ENCODE results near the gene FCSK.
A peak's percentile ranks its signal among the peaks of the same experiment; 100 is the strongest.
"Not testable (repeated sequence)": the region's sequence is repeated elsewhere in the genome, so short reads cannot be mapped to it uniquely, and the experiment has no call there.

FCSK gene

DNA sequence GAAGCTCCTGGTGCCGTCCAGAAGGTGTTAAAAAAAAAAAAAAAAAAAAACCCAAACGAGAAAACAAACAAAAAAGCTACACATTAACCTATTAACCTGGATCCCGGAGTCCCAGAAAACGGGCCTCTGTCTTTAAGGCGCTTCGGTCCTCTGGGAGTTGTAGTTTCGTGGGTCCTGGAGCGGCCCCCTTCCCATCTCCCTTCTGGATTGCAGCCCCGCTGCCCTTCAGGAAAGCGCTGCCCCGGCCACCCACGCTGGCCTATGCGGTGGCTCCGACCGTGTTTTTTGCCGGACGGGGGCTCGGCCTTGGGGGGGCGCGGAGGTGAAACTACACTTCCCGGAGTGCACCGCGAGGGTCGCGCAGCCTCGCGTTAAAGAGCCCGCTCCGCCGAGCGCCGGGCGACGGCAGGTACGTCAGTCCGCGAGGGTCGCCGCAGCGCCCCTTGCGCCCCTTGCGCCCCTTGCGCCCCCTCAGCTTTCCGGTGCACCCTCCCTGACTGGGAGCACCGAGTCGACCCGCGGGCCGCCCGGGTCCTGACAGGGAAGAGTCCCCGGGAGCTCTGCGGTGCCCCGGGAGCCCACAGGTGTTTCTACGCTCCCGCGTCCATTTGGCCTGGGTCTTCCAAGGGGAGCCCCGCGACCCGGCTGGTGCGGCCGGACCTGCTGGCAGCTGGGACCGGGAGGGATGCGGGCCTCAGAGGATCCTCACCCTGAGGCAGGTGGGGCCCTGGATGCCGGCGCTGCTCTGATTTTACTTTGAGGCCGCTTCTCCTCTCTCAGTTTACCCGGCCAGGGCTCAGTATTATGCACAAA is at the start of gene FCSK:
Gene FCSK, plus strand, starts transcription at position 374 of the 813 bp plus-strand sequence. CDS start 8,596 bp downstream, outside the sequence.
- H3K9ac ChIP-seq (ENCODE audit: low read length) = peak within 1 kb of the TSS; percentile 91
- peaks cover 6% of the 10 kb centered on the region for H3K4me1 ChIP-seq (ENCODE audit: control insufficient read depth, insufficient read depth, low read length)

DNA sequence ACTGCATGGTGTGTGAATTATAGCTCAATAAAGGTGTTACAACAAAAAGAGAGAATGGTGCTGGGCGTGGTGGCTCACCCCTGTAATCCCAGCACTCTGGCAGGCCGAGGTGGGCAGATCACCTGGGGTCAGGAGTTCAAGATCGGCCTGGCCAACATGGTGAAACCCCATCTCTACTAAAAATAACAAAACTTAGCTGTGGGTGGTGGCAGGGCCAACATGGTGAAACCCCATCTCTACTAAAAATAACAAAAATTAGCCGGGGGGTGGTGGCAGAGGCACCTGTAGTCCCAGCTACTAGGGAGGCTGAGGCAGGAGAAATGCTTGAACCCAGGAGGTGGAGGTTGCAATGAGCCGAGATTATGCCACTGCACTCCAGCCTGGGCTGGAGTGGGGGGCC is 48.3 kb upstream of the FCSK start:
- H3K27me3 ChIP-seq (ENCODE audit: control insufficient read depth, insufficient read depth, low read length); H3K4me3 ChIP-seq (ENCODE audit: low read length); H3K9me3 ChIP-seq (ENCODE audit: control insufficient read depth, low read length); H3K36me3 ChIP-seq (ENCODE audit: control insufficient read depth, insufficient read depth, low read length); H3K4me1 ChIP-seq (ENCODE audit: control insufficient read depth, insufficient read depth, low read length); H3K9ac ChIP-seq (ENCODE audit: low read length): not testable (repeated sequence)

More for the DNA sequence above, at the start of gene FCSK:
- Histone ChIP-seq H3K36me3 (ENCODE audit: control insufficient read depth, insufficient read depth, low read length) (no peaks in the 10 kb centered on the region), H3K9me3 (ENCODE audit: control insufficient read depth, low read length) (no peaks in the 10 kb centered on the region), H3K27me3 (ENCODE audit: control insufficient read depth, insufficient read depth, low read length) (no peaks in the 10 kb centered on the region), H3K4me3 (ENCODE audit: low read length) (peak within 1 kb of the TSS; percentile 90)

DNA sequence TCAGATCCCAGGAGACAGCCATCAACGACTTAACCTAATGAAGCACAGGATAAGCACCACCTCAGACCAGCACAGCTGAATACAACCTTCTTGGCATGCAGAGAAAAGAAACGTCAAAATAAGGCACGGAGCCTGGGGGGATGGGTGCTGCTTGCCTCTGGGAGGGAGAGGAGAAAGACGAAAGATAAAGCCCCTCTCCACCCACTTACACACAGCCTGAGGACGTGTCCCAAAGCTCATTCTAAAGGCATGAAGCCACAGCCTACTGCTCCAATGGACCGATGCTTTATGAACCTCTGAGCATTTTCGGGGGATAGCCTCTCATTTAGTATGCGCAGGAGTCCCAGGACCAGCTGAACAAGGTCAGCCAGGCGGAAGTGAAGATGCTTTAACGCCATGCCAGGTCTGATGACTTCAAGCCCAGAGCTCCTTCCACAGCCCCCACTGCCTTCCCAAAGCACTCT is 46.6 kb upstream of the FCSK start:
- Histone ChIP-seq H3K27me3 (ENCODE audit: control insufficient read depth, insufficient read depth, low read length) (no peaks in the 10 kb centered on the region), H3K9me3 (ENCODE audit: control insufficient read depth, low read length) (no peaks in the 10 kb centered on the region), H3K4me1 (ENCODE audit: control insufficient read depth, insufficient read depth, low read length) (no peaks in the 10 kb centered on the region), H3K9ac (ENCODE audit: low read length) (no peak overlapping the region), H3K36me3 (ENCODE audit: control insufficient read depth, insufficient read depth, low read length) (no peaks in the 10 kb centered on the region), H3K4me3 (ENCODE audit: low read length) (no peak overlapping the region)

DNA sequence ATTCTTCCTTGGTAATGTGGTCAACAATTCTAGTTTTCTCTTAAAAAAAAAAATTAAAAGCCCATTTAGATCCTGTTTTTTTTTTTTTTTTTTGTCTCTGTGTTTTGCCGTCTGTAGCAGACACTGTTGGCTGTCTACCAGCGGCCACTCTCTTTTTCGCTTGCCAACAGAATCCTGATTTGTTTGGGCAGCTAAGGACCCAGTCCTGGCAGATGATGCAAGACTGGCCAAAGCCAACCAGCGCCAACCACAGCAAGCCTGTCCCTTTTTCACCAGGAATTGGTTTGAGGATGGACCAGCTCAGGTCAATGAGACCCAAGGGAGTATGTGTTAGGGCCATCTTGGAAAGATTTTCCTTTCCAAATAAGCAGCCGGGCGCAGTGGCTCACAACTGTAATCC is 43.7 kb upstream of the FCSK start:
- no peaks in the 10 kb centered on the region for H3K36me3 ChIP-seq (ENCODE audit: control insufficient read depth, insufficient read depth, low read length)
- H3K4me1 ChIP-seq (ENCODE audit: control insufficient read depth, insufficient read depth, low read length) = no peaks in the 10 kb centered on the region
- no peaks in the 10 kb centered on the region for H3K27me3 ChIP-seq (ENCODE audit: control insufficient read depth, insufficient read depth, low read length)
- H3K4me3 ChIP-seq (ENCODE audit: low read length) = no peak overlapping the region
- H3K9ac ChIP-seq (ENCODE audit: low read length) = no peak overlapping the region
- no peaks in the 10 kb centered on the region for H3K9me3 ChIP-seq (ENCODE audit: control insufficient read depth, low read length)

DNA sequence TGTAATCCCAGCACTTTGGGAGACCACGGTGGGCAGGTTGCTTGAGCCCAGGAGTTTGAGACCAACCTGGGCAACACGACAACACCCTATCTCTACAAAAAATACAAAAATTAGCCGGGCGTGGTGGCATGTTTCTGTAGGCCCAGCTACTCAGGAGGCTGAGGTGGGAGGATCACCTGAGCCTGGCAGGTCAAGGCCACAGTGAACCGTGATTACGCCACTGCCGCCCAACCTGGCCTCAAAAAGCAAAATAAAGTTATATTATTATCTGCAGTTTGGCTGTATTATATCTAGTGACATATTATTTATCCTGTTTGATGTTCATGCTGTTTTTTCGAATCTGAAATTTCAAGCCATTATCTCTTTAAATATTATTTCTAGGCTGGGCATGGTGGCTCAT is 42.0 kb upstream of the FCSK start:
- Histone ChIP-seq H3K27me3 (ENCODE audit: control insufficient read depth, insufficient read depth, low read length) (no peaks in the 10 kb centered on the region), H3K4me3 (ENCODE audit: low read length) (no peak overlapping the region), H3K36me3 (ENCODE audit: control insufficient read depth, insufficient read depth, low read length) (no peaks in the 10 kb centered on the region), H3K9me3 (ENCODE audit: control insufficient read depth, low read length) (no peaks in the 10 kb centered on the region), H3K9ac (ENCODE audit: low read length) (no peak overlapping the region), H3K4me1 (ENCODE audit: control insufficient read depth, insufficient read depth, low read length) (no peaks in the 10 kb centered on the region)

DNA sequence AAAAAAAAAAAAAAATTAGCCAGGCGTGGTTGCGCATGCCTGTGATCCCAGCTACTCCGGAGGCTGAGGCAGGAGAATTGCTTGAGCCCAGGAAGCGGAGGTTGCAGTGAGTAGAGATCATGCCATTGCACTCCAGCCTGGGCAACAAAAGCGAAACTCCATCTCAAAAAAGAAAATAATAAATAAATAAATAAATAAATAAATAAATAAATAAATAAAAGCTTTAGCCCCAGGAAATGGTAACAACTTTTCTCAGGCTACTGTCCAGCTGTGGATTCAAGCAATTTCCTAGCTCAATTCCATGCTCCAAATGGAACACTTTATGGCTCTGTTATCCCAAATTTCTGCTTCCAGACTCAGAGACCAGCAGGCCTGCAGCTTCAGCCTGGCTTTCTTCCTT is 40.8 kb upstream of the FCSK start:
- not testable (repeated sequence) for H3K9me3 ChIP-seq (ENCODE audit: control insufficient read depth, low read length); H3K9ac ChIP-seq (ENCODE audit: low read length); H3K4me1 ChIP-seq (ENCODE audit: control insufficient read depth, insufficient read depth, low read length); H3K36me3 ChIP-seq (ENCODE audit: control insufficient read depth, insufficient read depth, low read length); H3K4me3 ChIP-seq (ENCODE audit: low read length); H3K27me3 ChIP-seq (ENCODE audit: control insufficient read depth, insufficient read depth, low read length)

DNA sequence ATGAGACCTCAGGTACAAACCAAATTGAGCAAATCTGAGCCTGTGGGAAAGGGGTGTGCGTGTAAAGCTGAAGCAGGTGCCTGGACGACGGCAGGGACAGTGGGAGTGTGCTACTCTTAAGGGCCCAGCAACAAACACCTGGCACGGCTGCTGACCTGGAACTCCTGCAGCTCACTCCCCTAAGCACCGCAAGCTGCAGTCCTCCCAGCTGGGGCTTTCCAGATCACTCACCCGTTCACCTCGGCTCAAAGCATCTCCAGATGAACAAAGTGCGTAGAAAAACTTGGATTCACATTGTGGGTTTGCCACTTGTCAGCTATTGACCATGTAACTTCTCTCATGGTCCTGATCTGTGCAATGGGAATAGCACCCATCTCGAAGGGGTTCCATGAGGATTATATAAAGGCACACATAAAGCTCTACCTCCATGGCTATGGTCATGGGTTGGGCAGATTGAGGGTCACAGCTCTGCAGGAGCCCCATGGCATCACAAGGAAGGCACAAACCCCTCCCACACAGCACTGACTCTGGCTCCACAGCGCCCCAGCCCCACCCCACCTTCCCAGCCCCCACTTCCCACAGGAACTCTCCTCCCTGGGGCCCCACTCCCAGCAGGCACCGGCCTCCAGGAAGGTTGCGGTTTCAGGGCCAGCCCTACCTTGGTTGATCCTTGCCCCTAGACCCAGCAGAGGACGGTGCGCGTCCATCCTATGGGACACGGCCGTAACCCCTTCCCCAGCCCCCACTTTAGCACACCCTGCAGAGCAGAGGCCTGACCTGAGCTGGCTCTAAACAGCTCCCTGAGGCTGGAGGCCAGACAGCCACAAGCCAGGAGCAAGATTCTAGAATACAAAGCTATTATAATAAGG is 37.4 kb upstream of the FCSK start:
- no peak overlapping the region for H3K9ac ChIP-seq (ENCODE audit: low read length)
- no peak overlapping the region for H3K4me3 ChIP-seq (ENCODE audit: low read length)
- H3K9me3 ChIP-seq (ENCODE audit: control insufficient read depth, low read length) = no peaks in the 10 kb centered on the region
- H3K27me3 ChIP-seq (ENCODE audit: control insufficient read depth, insufficient read depth, low read length) = no peaks in the 10 kb centered on the region
- H3K36me3 ChIP-seq (ENCODE audit: control insufficient read depth, insufficient read depth, low read length) = no peaks in the 10 kb centered on the region
- peaks cover 21% of the 10 kb centered on the region for H3K4me1 ChIP-seq (ENCODE audit: control insufficient read depth, insufficient read depth, low read length)

DNA sequence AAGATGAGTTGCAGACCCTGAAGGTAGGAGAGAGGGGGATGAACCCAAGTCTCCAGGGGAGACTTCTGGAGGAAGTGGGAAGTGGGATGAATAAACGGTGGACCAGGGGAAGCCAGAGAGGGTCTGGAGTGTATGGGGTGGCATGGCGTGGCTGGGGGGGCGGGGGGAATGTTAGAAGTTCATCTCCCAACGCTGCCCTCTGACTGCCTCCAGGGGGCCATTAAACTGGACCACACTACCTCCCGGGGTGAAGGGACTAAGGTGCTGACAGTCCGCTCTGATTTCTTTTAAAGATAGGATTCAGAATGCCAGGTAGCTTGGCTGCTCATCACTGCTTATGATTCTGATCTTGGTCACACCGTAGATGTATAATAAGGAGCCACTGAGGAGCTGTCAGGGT is 36.7 kb upstream of the FCSK start:
- no peaks in the 10 kb centered on the region for H3K9me3 ChIP-seq (ENCODE audit: control insufficient read depth, low read length)
- no peaks in the 10 kb centered on the region for H3K27me3 ChIP-seq (ENCODE audit: control insufficient read depth, insufficient read depth, low read length)
- H3K4me1 ChIP-seq (ENCODE audit: control insufficient read depth, insufficient read depth, low read length) = peaks cover 21% of the 10 kb centered on the region
- H3K4me3 ChIP-seq (ENCODE audit: low read length) = no peak overlapping the region
- H3K9ac ChIP-seq (ENCODE audit: low read length) = no peak overlapping the region
- no peaks in the 10 kb centered on the region for H3K36me3 ChIP-seq (ENCODE audit: control insufficient read depth, insufficient read depth, low read length)

DNA sequence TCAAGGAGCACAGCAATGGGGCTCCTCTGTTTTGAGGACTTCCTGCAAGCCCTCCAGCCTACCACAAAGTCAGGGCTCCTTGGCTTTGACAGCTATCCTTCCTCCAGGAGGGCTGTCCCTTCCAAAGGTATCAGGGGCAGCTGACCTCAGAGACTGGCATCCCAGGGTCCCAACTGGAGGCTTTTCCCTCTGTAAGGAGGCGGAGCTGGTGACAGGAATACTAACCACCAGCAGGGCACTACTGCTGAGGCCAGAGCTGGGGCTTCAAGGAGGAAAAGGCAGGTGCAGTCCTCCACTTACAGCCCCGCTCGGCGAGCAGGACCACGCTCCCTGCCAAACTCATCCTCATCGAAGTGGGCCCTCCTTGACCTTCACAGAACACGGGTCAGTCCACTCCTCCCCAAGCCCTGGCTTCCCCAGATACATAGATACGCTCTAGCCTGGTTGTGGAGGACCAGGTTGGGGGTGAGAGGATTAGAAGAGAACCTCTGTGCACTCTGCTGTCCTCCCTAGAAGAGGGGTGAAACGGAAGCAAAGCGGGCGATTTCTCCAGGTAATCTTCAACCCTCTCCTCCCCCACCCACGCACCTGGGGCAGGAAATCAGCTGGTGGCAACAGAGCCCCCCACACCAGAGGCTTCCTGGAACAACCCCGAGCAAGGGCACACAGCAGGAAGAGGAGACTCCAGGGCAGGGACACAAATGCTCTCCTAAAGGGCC is 36.0 kb upstream of the FCSK start:
- Histone ChIP-seq H3K27me3 (ENCODE audit: control insufficient read depth, insufficient read depth, low read length) (no peaks in the 10 kb centered on the region), H3K4me3 (ENCODE audit: low read length) (no peak overlapping the region), H3K9me3 (ENCODE audit: control insufficient read depth, low read length) (no peaks in the 10 kb centered on the region), H3K4me1 (ENCODE audit: control insufficient read depth, insufficient read depth, low read length) (peaks cover 21% of the 10 kb centered on the region), H3K9ac (ENCODE audit: low read length) (no peak overlapping the region), H3K36me3 (ENCODE audit: control insufficient read depth, insufficient read depth, low read length) (no peaks in the 10 kb centered on the region)

DNA sequence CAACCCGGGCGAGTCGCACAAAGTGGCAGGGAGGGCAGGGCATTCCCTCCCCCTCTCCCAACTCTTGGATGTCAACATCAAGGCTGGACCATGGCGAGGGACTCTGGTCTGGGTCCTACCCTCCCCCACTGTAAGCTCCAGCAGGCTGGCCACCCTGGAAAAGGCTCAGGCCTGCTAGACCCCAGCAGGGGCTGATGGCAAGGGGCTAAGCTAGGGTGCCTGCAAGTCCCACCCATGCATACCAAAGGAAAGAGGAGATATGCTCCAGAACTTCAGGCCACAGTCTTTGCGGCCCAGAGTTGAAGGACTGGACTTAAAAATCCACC is 35.4 kb upstream of the FCSK start:
- no peak overlapping the region for H3K4me3 ChIP-seq (ENCODE audit: low read length)

DNA sequence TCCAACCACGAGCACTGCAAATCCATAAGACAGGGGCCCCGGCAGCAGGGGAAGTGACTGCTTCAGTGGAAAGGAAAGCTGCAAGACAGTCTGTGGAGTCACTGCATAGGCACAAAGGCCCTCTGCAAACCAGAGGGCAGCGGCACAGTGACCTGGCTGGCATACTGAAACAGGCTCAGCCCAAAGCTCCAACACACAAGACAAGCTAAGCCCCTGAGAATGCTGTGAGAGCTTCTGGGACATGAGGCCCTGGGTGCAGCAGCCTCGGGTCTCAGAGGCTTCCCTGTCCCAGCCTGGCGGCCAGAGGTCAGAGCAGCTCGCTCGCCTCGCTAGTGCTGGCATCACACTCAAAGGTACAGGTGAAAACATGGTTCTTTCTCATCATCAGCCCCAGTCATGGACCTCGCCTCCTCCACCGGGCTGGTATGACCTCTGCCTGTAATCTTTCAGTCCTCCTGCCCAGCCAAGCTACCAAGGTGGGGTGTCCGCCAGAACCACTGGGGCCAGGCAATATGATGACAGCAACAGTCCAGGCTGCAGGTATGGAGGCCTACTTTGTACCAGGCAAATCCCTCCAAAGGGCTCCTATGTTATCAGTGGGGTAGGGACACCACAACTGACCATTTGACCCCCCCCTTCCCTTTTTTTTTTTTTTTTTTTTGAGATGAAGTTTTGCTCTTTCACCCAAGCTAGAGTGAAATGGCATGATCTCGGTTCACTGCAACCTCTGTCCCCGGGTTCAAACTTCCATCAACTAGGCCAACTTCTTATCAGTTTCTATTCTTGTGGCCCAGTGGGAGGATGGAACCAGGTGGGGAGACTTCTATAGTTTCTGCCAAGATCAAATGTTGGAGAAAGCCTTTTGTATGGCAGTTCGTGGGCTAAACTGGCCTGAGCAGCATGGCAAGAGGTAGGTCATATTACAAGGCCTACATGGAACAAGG is 34.7 kb upstream of the FCSK start:
- H3K9me3 ChIP-seq (ENCODE audit: control insufficient read depth, low read length) = no peaks in the 10 kb centered on the region
- peaks cover 21% of the 10 kb centered on the region for H3K4me1 ChIP-seq (ENCODE audit: control insufficient read depth, insufficient read depth, low read length)
- no peak overlapping the region for H3K9ac ChIP-seq (ENCODE audit: low read length)
- no peaks in the 10 kb centered on the region for H3K36me3 ChIP-seq (ENCODE audit: control insufficient read depth, insufficient read depth, low read length)
- H3K4me3 ChIP-seq (ENCODE audit: low read length) = no peak overlapping the region
- no peaks in the 10 kb centered on the region for H3K27me3 ChIP-seq (ENCODE audit: control insufficient read depth, insufficient read depth, low read length)

More for the DNA sequence above, 35.4 kb upstream of the FCSK start:
- Histone ChIP-seq H3K36me3 (ENCODE audit: control insufficient read depth, insufficient read depth, low read length) (no peaks in the 10 kb centered on the region), H3K9me3 (ENCODE audit: control insufficient read depth, low read length) (no peaks in the 10 kb centered on the region), H3K27me3 (ENCODE audit: control insufficient read depth, insufficient read depth, low read length) (no peaks in the 10 kb centered on the region), H3K9ac (ENCODE audit: low read length) (no peak overlapping the region), H3K4me1 (ENCODE audit: control insufficient read depth, insufficient read depth, low read length) (peaks cover 21% of the 10 kb centered on the region)

Measured in mucosa of stomach (tissue), 1 donor.